Measurements from ENCODE around the gene SMIM9. TPM values are rescaled to one million over a fixed set of nuclear protein-coding genes. Genes with fewer than 3 reads are reported as not detected.
"Not testable (repeated sequence)": the region's sequence is repeated elsewhere in the genome, so short reads cannot be mapped to it uniquely, and the experiment has no call there.

SMIM9 gene
- total RNA-seq, result 1 to 10 TPM in 1 of 2 experiments, not detected in 1; 1.6 TPM

GRCh38 chrX:154834562-154834961 is at the start of gene SMIM9:
SMIM9 (minus strand) TSS chrX:154834662; CDS start chrX:154830856, 3,806 bp downstream.
- Mint-ChIP-seq H3K36me3 (peaks cover 2% of the 10 kb centered on the region), H3K4me1 (peaks cover 16% of the 10 kb centered on the region), H3K27ac (no peak within 1 kb of the TSS), H3K4me3 (no peak within 1 kb of the TSS), H3K9me3 (no peaks in the 10 kb centered on the region), H3K27me3 (no peaks in the 10 kb centered on the region)
- POLR2A ChIA-PET, result interaction anchor here (0.9 to 1.2 kb wide), 2 partner anchors 32 to 72 kb away, joined by 3 read pairs; partner anchors contain the start of gene DKC1
- no peak for DNase-seq
- ATAC-seq (ENCODE audit: low read depth), result no peak

- POLR2A ChIA-PET; H3K4me3 Mint-ChIP-seq; ATAC-seq (ENCODE audit: low read depth); H3K9me3 Mint-ChIP-seq; H3K27ac Mint-ChIP-seq; H3K27me3 Mint-ChIP-seq; DNase-seq; H3K36me3 Mint-ChIP-seq; H3K4me1 Mint-ChIP-seq: not testable (repeated sequence)
Measured at GRCh38 chrX:154884069-154884468, 49.6 kb upstream of the SMIM9 start.

GRCh38 chrX:154873329-154873728 is 38.9 kb upstream of the SMIM9 start:
- Mint-ChIP-seq H3K4me1 (peaks cover 3% of the 10 kb centered on the region), H3K9me3 (peaks cover 10% of the 10 kb centered on the region), H3K27ac (no peak overlapping the region), H3K4me3 (no peak overlapping the region), H3K27me3 (no peaks in the 10 kb centered on the region), H3K36me3 (peaks cover 3% of the 10 kb centered on the region)
- POLR2A ChIA-PET, result no interaction called here
- DNase-seq (no peak), ATAC-seq (ENCODE audit: low read depth) (no peak)

- H3K27me3 Mint-ChIP-seq; H3K36me3 Mint-ChIP-seq; H3K4me1 Mint-ChIP-seq; H3K4me3 Mint-ChIP-seq; ATAC-seq (ENCODE audit: low read depth); H3K27ac Mint-ChIP-seq; DNase-seq; POLR2A ChIA-PET: not testable (repeated sequence)
- peaks cover 12% of the 10 kb centered on the region for H3K9me3 Mint-ChIP-seq
Measured at GRCh38 chrX:154868522-154868921, 34.1 kb upstream of the SMIM9 start.

- no peaks in the 10 kb centered on the region for H3K4me1 Mint-ChIP-seq
- no peak overlapping the region for H3K27ac Mint-ChIP-seq
- peaks cover 19% of the 10 kb centered on the region for H3K36me3 Mint-ChIP-seq
- H3K9me3 Mint-ChIP-seq, result no peaks in the 10 kb centered on the region
- DNase-seq (no peak), ATAC-seq (ENCODE audit: low read depth) (no peak)
- H3K4me3 Mint-ChIP-seq, result no peak overlapping the region
- no peaks in the 10 kb centered on the region for H3K27me3 Mint-ChIP-seq
- POLR2A ChIA-PET, result no interaction called here
Measured at GRCh38 chrX:154855256-154855655, 20.8 kb upstream of the SMIM9 start.

- Mint-ChIP-seq H3K27ac (no peak overlapping the region), H3K4me1 (no peaks in the 10 kb centered on the region), H3K36me3 (peaks cover 11% of the 10 kb centered on the region), H3K27me3 (peaks cover 2% of the 10 kb centered on the region), H3K4me3 (no peak overlapping the region), H3K9me3 (no peaks in the 10 kb centered on the region)
- POLR2A ChIA-PET, result no interaction called here
- DNase-seq (no peak), ATAC-seq (ENCODE audit: low read depth) (no peak)
Measured at GRCh38 chrX:154850957-154851611, 16.6 kb upstream of the SMIM9 start.

GRCh38 chrX:154840856-154841255 is 6.4 kb upstream of the SMIM9 start:
- DNase-seq, result no peak
- Mint-ChIP-seq H3K4me1 (peaks cover 12% of the 10 kb centered on the region), H3K36me3 (no peaks in the 10 kb centered on the region), H3K27me3 (peaks cover 3% of the 10 kb centered on the region), H3K9me3 (no peaks in the 10 kb centered on the region), H3K4me3 (no peak overlapping the region), H3K27ac (no peak overlapping the region)
- POLR2A ChIA-PET, result no interaction called here
- peak; percentile 52 for ATAC-seq (ENCODE audit: low read depth)

- DNase-seq (no peak), ATAC-seq (ENCODE audit: low read depth) (no peak)
- no peaks in the 10 kb centered on the region for H3K36me3 Mint-ChIP-seq
- peaks cover 12% of the 10 kb centered on the region for H3K4me1 Mint-ChIP-seq
- no peaks in the 10 kb centered on the region for H3K27me3 Mint-ChIP-seq
- POLR2A ChIA-PET, result interaction anchor here (0.7 kb wide), 1 partner anchor 262 kb away, joined by 3 read pairs; no protein-coding TSS in a partner anchor
- H3K4me3 Mint-ChIP-seq, result no peak overlapping the region
- no peak overlapping the region for H3K27ac Mint-ChIP-seq
- H3K9me3 Mint-ChIP-seq, result no peaks in the 10 kb centered on the region
Measured at GRCh38 chrX:154836163-154836562, 1.7 kb upstream of the SMIM9 start.

GRCh38 chrX:154833746-154834274 is 652 bp downstream of the SMIM9 start:
- no peak overlapping the region for H3K27ac Mint-ChIP-seq
- no peak for ATAC-seq (ENCODE audit: low read depth)

GRCh38 chrX:154829926-154830442 is 4.5 kb downstream of the SMIM9 start:
- DNase-seq (no peak), ATAC-seq (ENCODE audit: low read depth) (no peak)
- Mint-ChIP-seq H3K9me3 (no peaks in the 10 kb centered on the region), H3K4me3 (no peak overlapping the region), H3K4me1 (peaks cover 22% of the 10 kb centered on the region), H3K27ac (no peak overlapping the region), H3K36me3 (peaks cover 2% of the 10 kb centered on the region), H3K27me3 (no peaks in the 10 kb centered on the region)
- POLR2A ChIA-PET, result no interaction called here

More at GRCh38 chrX:154833746-154834274, 652 bp downstream of the SMIM9 start:
- no peaks in the 10 kb centered on the region for H3K27me3 Mint-ChIP-seq
- no peak overlapping the region for H3K4me3 Mint-ChIP-seq
- POLR2A ChIA-PET, result interaction anchor here (0.9 to 1.2 kb wide), 2 partner anchors 31 to 71 kb away, joined by 3 read pairs; partner anchors contain the start of gene DKC1
- H3K4me1 Mint-ChIP-seq, result peaks cover 19% of the 10 kb centered on the region
- no peaks in the 10 kb centered on the region for H3K9me3 Mint-ChIP-seq
- peaks cover 2% of the 10 kb centered on the region for H3K36me3 Mint-ChIP-seq
- DNase-seq, result no peak

GRCh38 chrX:154829134-154829533 is 5.3 kb downstream of the SMIM9 start:
- no peaks in the 10 kb centered on the region for H3K9me3 Mint-ChIP-seq
- H3K36me3 Mint-ChIP-seq, result peaks cover 2% of the 10 kb centered on the region
- no peak overlapping the region for H3K27ac Mint-ChIP-seq
- peaks cover 22% of the 10 kb centered on the region for H3K4me1 Mint-ChIP-seq
- no peak for DNase-seq
- no peaks in the 10 kb centered on the region for H3K27me3 Mint-ChIP-seq
- ATAC-seq (ENCODE audit: low read depth), result no peak
- POLR2A ChIA-PET, result interaction anchor here (1.5 kb wide), 1 partner anchor 24 kb away, joined by 5 read pairs; the partner anchor contains the start of gene MPP1
- peak overlapping the region; percentile 30 for H3K4me3 Mint-ChIP-seq

- POLR2A ChIA-PET, result interaction anchor here (1.5 kb wide), 1 partner anchor 23 kb away, joined by 5 read pairs; the partner anchor contains the start of gene MPP1
- peak overlapping the region; percentile 67 for H3K27ac Mint-ChIP-seq
- DNase-seq (no peak), ATAC-seq (ENCODE audit: low read depth) (no peak)
- peaks cover 2% of the 10 kb centered on the region for H3K36me3 Mint-ChIP-seq
- peaks cover 22% of the 10 kb centered on the region for H3K4me1 Mint-ChIP-seq
- H3K9me3 Mint-ChIP-seq, result no peaks in the 10 kb centered on the region
- H3K4me3 Mint-ChIP-seq, result peak overlapping the region; percentile 32
- no peaks in the 10 kb centered on the region for H3K27me3 Mint-ChIP-seq
Measured at GRCh38 chrX:154828016-154828408, 6.5 kb downstream of the SMIM9 start.

GRCh38 chrX:154827194-154828015 is 7.1 kb downstream of the SMIM9 start:
- ATAC-seq (ENCODE audit: low read depth) (peak; percentile 67), DNase-seq (no peak)
- peak overlapping the region; percentile 67 for H3K27ac Mint-ChIP-seq
- peak overlapping the region; percentile 32 for H3K4me3 Mint-ChIP-seq
- peaks cover 23% of the 10 kb centered on the region for H3K4me1 Mint-ChIP-seq
- H3K9me3 Mint-ChIP-seq, result no peaks in the 10 kb centered on the region
- no peaks in the 10 kb centered on the region for H3K27me3 Mint-ChIP-seq
- H3K36me3 Mint-ChIP-seq, result peaks cover 2% of the 10 kb centered on the region
- POLR2A ChIA-PET, result interaction anchor here (1.5 kb wide), 1 partner anchor 22 kb away, joined by 5 read pairs; the partner anchor contains the start of gene MPP1

All from activated naive CD8-positive, alpha-beta T cell treated with anti-CD3 and anti-CD28 coated beads, Interleukin-2, amount 10 ng/mL, durations not matched to agents 7 days and 5 days (primary cell).